GM21737 (cell line): ENCODE results near the gene NPAS3.

ENCODE experiments used
- ATAC-seq: cut with Tn5 transposase; IDR thresholded peaks from one replicate; pipeline ENCODE4 v1.9.1; 2021; ENCODE audit warnings: mild to moderate bottlenecking, moderate library complexity; ENCODE audit not compliant: unreplicated experiment

Gene NPAS3

GRCh38 chr14:33493990-33494389 is 555.3 kb downstream of the NPAS3 start:
- no peak for ATAC-seq

GRCh38 chr14:33499687-33500086 is 561.0 kb downstream of the NPAS3 start:
- ATAC-seq, result no peak

GRCh38 chr14:33504246-33505099 is 565.8 kb downstream of the NPAS3 start:
- no peak for ATAC-seq

- ATAC-seq, result no peak
Measured at GRCh38 chr14:33505266-33505962, 566.7 kb downstream of the NPAS3 start.

- ATAC-seq, result no peak
Measured at GRCh38 chr14:33505963-33506329, 567.3 kb downstream of the NPAS3 start.

- no peak for ATAC-seq
Measured at GRCh38 chr14:33508126-33509062, 569.7 kb downstream of the NPAS3 start.

- no peak for ATAC-seq
Measured at GRCh38 chr14:33509454-33509853, 570.8 kb downstream of the NPAS3 start.

GRCh38 chr14:33510063-33510481 is 571.4 kb downstream of the NPAS3 start:
- ATAC-seq, result no peak

- ATAC-seq, result no peak
Measured at GRCh38 chr14:33510991-33511390, 572.3 kb downstream of the NPAS3 start.

GRCh38 chr14:33511851-33512640 is 573.4 kb downstream of the NPAS3 start:
- ATAC-seq, result no peak

- no peak for ATAC-seq
Measured at GRCh38 chr14:33515441-33515840, 576.8 kb downstream of the NPAS3 start.

- ATAC-seq, result no peak
Measured at GRCh38 chr14:33515899-33516298, 577.2 kb downstream of the NPAS3 start.

GRCh38 chr14:33516898-33517436 is 578.3 kb downstream of the NPAS3 start:
- no peak for ATAC-seq

GRCh38 chr14:33521192-33521591 is 582.5 kb downstream of the NPAS3 start:
- ATAC-seq, result no peak

- no peak for ATAC-seq
Measured at GRCh38 chr14:33524244-33524643, 585.6 kb downstream of the NPAS3 start.

- ATAC-seq, result no peak
Measured at GRCh38 chr14:33525626-33526025, 586.9 kb downstream of the NPAS3 start.

GRCh38 chr14:33527023-33527634 is 588.5 kb downstream of the NPAS3 start:
- ATAC-seq, result no peak

- no peak for ATAC-seq
Measured at GRCh38 chr14:33528655-33529054, 590.0 kb downstream of the NPAS3 start.
